CD4-positive, alpha-beta T cell treated with Interleukin-1 beta for 1 hour (primary cell): Measurements from ENCODE around the gene HYLS1.
A peak's percentile ranks its signal among the peaks of the same experiment; 100 is the strongest.
"Not testable (repeated sequence)": the region's sequence is repeated elsewhere in the genome, so short reads cannot be mapped to it uniquely, and the experiment has no call there.

ENCODE experiments used
- DNase-seq, 2 donors: peaks; one replicate each; pipeline ENCODE4 v3.0.0-alpha.2; 2020 to 2022

Gene HYLS1

GRCh38 chr11:125903711-125904659, 16.5 kb downstream of the HYLS1 start, which contains the start of gene DDX25:
Gene DDX25, plus strand, starts transcription at chr11:125904508. Its CDS starts 10 bp downstream, at chr11:125904518.
- DNase-seq = peak in 1 of 2 donors; percentile 25

GRCh38 chr11:125904678-125905077, 17.2 kb downstream of the HYLS1 start:
- no peak for DNase-seq

GRCh38 chr11:125910226-125910849, 22.9 kb downstream of the HYLS1 start:
- DNase-seq = no peak

GRCh38 chr11:125914601-125915000, 27.1 kb downstream of the HYLS1 start:
- DNase-seq = not testable (repeated sequence)

- DNase-seq = no peak
Observed at GRCh38 chr11:125916683-125917347, 29.3 kb downstream of the HYLS1 start.

GRCh38 chr11:125918140-125918840, 30.8 kb downstream of the HYLS1 start:
- DNase-seq = no peak

- no peak for DNase-seq
Observed at GRCh38 chr11:125921042-125921441, 33.6 kb downstream of the HYLS1 start.

GRCh38 chr11:125922156-125922555, 34.7 kb downstream of the HYLS1 start:
- no peak for DNase-seq

GRCh38 chr11:125923012-125923579, 35.6 kb downstream of the HYLS1 start:
- peak; percentile 41 to 62 for DNase-seq

- DNase-seq = no peak
Observed at GRCh38 chr11:125923633-125924032, 36.2 kb downstream of the HYLS1 start.

GRCh38 chr11:125924384-125925007, 37.0 kb downstream of the HYLS1 start:
- DNase-seq = no peak

GRCh38 chr11:125925247-125925740, 37.8 kb downstream of the HYLS1 start:
- no peak for DNase-seq

- DNase-seq = no peak
Observed at GRCh38 chr11:125925804-125926203, 38.3 kb downstream of the HYLS1 start.

GRCh38 chr11:125926682-125927081, 39.2 kb downstream of the HYLS1 start:
- no peak for DNase-seq

GRCh38 chr11:125929445-125930075, 42.1 kb downstream of the HYLS1 start:
- no peak for DNase-seq

- DNase-seq = no peak
Observed at GRCh38 chr11:125930076-125930450, 42.6 kb downstream of the HYLS1 start.

- no peak for DNase-seq
Observed at GRCh38 chr11:125931116-125931515, 43.6 kb downstream of the HYLS1 start.

GRCh38 chr11:125931668-125932067, 44.2 kb downstream of the HYLS1 start:
- no peak for DNase-seq

- DNase-seq = no peak
Observed at GRCh38 chr11:125932301-125932700, 44.8 kb downstream of the HYLS1 start.

GRCh38 chr11:125933030-125933813, 45.8 kb downstream of the HYLS1 start:
- DNase-seq = no peak
